Stimulated activated CD4-positive, alpha-beta T cell treated with anti-CD3 and anti-CD28 coated beads, TNF-alpha, amount 100 ng/mL, for 24 hours (primary cell): ENCODE measurements around the gene GTF2B.
"Not testable (repeated sequence)": the region's sequence is repeated elsewhere in the genome, so short reads cannot be mapped to it uniquely, and the experiment has no call there.

Experiments used
- DNase-seq, 3 experiments: peaks; one replicate each; pipeline ENCODE4 v3.0.0-alpha.2; 2020; ENCODE audit warnings: low read depth in 3 of 3

GTF2B gene

GRCh38 chr1:88883156-88883555 is 8.2 kb downstream of the GTF2B start:
- no peak for DNase-seq

DNA sequence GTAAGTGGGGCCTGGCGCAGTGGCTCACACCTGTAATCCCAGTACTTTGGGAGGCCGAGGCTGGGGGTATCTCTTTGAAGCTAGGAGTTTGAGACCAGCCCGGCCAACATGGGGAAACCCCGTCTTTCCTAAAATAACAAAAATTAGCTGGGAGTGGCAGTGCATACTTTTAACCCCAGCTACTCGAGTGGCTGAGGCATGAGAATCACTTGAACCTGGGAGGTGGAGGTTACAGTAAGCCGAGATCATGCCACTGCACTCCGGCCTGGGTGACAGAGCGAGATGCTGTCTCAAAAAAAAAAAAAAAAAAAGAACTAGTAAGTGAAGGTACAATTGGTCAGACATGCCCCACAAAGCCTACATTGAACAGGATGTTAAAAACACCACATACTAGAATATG is 10.7 kb downstream of the GTF2B start:
- DNase-seq = not testable (repeated sequence)

GRCh38 chr1:88878731-88879130 is 12.6 kb downstream of the GTF2B start:
- DNase-seq = no peak

- DNase-seq = no peak
Measured at GRCh38 chr1:88877911-88878310, 13.5 kb downstream of the GTF2B start.

DNA sequence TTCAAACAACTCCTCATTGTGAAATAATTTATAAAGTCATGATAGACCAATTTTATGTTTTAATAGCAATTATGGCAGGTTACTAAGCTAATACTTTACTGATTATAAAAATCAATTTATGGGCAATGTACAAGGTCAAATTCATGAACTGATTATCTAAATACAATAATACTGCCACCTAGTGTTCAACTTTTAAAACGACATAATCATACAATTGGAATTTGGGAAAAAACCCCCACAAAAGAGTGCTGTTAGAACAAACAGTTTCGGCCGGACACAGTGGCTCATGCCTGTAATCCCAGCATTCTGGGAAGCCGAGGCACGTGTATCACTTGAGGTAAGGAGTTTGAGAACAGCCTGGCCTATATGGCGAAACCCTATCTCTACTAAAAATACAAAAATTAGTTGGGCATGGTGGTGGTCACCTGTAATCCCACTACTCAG is 14.0 kb downstream of the GTF2B start:
- DNase-seq = no peak

- DNase-seq = no peak
Measured at GRCh38 chr1:88876573-88877365, 14.6 kb downstream of the GTF2B start.

DNA sequence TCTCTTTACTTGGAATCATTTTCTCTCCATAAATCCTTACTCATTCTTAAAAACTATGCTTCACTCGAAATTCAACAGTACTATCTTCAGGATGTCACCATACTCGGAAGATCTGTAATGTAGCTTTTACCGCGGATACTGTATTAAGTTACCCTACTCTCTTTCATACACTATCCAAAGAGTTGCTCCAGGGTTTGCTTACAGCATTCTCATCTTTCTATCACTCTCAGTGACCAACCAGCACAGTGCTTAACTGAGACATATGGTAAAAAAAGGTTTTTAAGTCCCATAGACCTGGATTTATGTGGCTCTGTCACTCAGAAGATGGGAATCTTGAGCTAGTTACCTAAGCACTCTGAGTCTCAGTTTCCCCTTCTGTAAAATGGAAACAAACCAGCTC is 15.8 kb downstream of the GTF2B start:
- DNase-seq = no peak

- DNase-seq = no peak
Measured at GRCh38 chr1:88873737-88874349, 17.5 kb downstream of the GTF2B start.

GRCh38 chr1:88869644-88870043 is 21.7 kb downstream of the GTF2B start:
- DNase-seq = not testable (repeated sequence)

DNA sequence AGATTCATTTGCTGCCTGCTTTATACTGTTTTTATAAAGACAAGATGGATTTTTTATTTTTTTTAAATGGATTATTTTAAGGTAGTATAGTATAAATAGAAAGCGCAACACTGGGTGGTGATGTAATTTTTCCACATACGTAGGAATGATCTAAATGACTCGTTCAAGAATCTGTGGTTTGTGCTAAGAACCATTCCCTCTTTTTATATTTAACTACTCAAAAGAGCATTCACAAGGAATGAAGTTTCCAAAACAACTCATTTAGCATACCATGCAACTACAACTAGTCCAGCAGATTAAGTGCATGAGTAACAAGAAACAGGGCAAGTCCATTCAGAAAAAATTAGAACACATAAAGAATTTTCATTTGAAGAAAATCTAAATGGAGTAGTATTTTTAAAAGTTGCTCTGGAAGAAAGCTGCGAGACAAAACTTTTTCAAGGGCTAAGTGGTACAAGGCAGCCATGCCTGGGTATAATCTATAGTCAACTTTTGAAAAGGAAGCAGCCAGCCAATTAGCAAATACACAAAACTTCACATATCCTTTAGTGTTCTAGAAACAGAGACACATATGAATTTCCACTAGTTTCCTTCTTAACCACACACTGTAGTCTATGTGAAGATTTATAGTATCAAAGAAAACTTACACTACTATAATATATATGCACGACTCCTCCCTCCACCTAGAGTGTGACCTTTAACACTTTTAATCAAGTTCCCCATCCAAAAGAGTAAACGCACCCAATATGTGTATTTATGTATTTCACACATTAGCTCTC is 23.4 kb downstream of the GTF2B start:
- no peak for DNase-seq

- DNase-seq = no peak
Measured at GRCh38 chr1:88851303-88852063, 39.9 kb downstream of the GTF2B start.

- no peak for DNase-seq
Measured at GRCh38 chr1:88847643-88848042, 43.7 kb downstream of the GTF2B start.

- no peak for DNase-seq
Measured at GRCh38 chr1:88825721-88826120, 65.6 kb downstream of the GTF2B start.

DNA sequence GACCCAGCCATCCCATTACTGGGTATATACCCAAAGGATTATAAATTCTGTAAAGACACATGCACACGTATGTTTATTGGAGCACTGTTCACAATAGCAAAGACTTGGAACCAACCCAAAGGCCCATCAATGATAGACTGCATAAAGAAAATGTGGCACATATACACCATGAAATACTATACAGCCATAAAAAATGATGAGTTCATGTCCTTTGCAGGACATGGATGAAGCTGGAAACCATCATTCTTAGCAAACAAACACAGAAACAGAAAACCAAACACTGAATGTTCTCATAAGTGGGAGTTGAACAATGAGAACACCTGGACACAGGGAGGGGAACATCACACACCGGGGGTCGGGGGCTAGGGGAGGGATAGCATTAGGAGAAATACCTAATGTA is 71.7 kb downstream of the GTF2B start:
- not testable (repeated sequence) for DNase-seq

DNA sequence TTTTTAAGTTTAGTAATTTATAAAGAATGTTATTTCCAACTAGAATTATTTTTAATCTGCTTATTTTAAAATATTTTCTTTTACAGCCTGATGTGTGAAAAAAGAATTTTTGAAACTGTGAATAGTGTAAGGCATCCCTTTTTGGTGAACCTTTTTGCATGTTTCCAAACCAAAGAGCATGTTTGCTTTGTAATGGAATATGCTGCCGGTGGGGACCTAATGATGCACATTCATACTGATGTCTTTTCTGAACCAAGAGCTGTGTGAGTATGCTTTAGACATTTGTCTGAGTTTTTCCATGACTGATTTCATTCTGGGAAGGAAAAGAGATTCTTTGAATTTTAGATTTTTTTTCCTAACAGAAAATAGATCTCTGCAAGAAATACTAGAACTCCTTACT is 77.9 kb downstream of the GTF2B start:
- DNase-seq = no peak

- DNase-seq = no peak
Measured at GRCh38 chr1:88812366-88812765, 79.0 kb downstream of the GTF2B start.

DNA sequence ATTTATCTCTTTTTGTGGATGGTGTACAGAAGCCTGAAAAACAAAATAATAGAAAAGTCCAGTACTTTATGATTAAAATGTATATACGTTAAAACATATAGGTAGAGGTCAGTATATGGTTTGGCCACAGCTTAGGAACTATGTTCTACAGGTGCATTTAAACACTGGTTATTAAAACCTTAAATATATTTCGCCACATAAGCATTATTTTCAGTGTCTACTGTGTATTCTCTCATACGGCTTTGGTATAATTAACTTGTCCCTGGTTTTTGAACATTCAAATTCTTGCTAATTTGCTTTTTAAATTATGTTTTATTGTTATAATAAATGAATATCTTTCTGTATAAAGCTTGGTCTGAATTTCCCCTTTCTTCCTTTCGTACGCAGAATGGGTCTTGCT is 87.9 kb downstream of the GTF2B start:
- DNase-seq = no peak

- no peak for DNase-seq
Measured at GRCh38 chr1:88802950-88803349, 88.4 kb downstream of the GTF2B start.
